GM10266 (cell line): ENCODE results near the gene ANKRD62.
"Not testable (repeated sequence)": the region's sequence is repeated elsewhere in the genome, so short reads cannot be mapped to it uniquely, and the experiment has no call there.

ENCODE experiments used
- DNase-seq: peaks from one replicate; pipeline ENCODE4 v3.0.0; 2012; ENCODE audit errors: extremely low spot score
- CTCF ChIP-seq: IDR thresholded peaks from 2 replicates; pipeline ENCODE4 v1.5.1; 2012; ENCODE audit warnings: mild to moderate bottlenecking, low read depth; ENCODE audit not compliant: control insufficient read depth, insufficient read depth; ENCODE audit errors: missing control alignments

Gene ANKRD62

GRCh38 chr18:12106471-12106870 lies 12.8 kb downstream of the ANKRD62 start:
- no peak for TF ChIP-seq CTCF
- DNase-seq: no peak

GRCh38 chr18:12109836-12110235 lies 16.2 kb downstream of the ANKRD62 start:
- no peak for TF ChIP-seq CTCF
- no peak for DNase-seq

GRCh38 chr18:12113999-12114646 lies 20.5 kb downstream of the ANKRD62 start:
- DNase-seq: no peak
- TF ChIP-seq CTCF: no peak

GRCh38 chr18:12119358-12119757 lies 25.7 kb downstream of the ANKRD62 start:
- DNase-seq: no peak

GRCh38 chr18:12121175-12122042 lies 27.8 kb downstream of the ANKRD62 start:
- no peak for TF ChIP-seq CTCF
- DNase-seq: no peak

More at GRCh38 chr18:12119358-12119757, 25.7 kb downstream of the ANKRD62 start:
- no peak for TF ChIP-seq CTCF

GRCh38 chr18:12122043-12122389 lies 28.4 kb downstream of the ANKRD62 start:
- DNase-seq: not testable (repeated sequence)

GRCh38 chr18:12127647-12128046 lies 34.0 kb downstream of the ANKRD62 start:
- DNase-seq: not testable (repeated sequence)

- DNase-seq: not testable (repeated sequence)
Observed at GRCh38 chr18:12138831-12139230, 45.2 kb downstream of the ANKRD62 start.

GRCh38 chr18:12140866-12141265 lies 47.2 kb downstream of the ANKRD62 start:
- DNase-seq: not testable (repeated sequence)

GRCh38 chr18:12141778-12142177 lies 48.1 kb downstream of the ANKRD62 start:
- not testable (repeated sequence) for DNase-seq

GRCh38 chr18:12149431-12149830 lies 55.8 kb downstream of the ANKRD62 start:
- not testable (repeated sequence) for DNase-seq
